Activated CD4-positive, alpha-beta T cell treated with anti-CD3 and anti-CD28 coated beads for 36 hours (primary cell): Measurements from ENCODE around the gene FAS. TPM values are rescaled to one million over a fixed set of nuclear protein-coding genes. Genes with fewer than 3 reads are reported as not detected.

ENCODE experiments used
- ATAC-seq: fragments of 200-7000 bp; cut with Tn5 transposase; one replicate; pipeline ENCODE4 v1.10.0; 2021; ENCODE audit warnings: mild to moderate bottlenecking, moderate library complexity
- CTCF ChIA-PET: fragments of 350-600 bp; sonication (Branson Sonifier 250); formaldehyde crosslinking; loops from one replicate; lab custom pipeline; 2021; ENCODE audit warnings: antibody characterized with exemption; lab: Charles Lee
- POLR2A ChIA-PET: fragments of 350-600 bp; sonication (Branson Sonifier 250); formaldehyde crosslinking; loops from one replicate; lab custom pipeline; 2021; ENCODE audit warnings: antibody characterized with exemption, inconsistent platforms; lab: Charles Lee
- DNase-seq: peaks from one replicate; pipeline ENCODE4 v3.0.0-alpha.2; 2020
- H3K27ac Mint-ChIP-seq: one replicate; pipeline ENCODE4 v1.8.0; 2021; ENCODE audit warnings: mixed read lengths
- H3K27me3 Mint-ChIP-seq: one replicate; pipeline ENCODE4 v1.8.0; 2021; ENCODE audit warnings: mixed read lengths
- H3K36me3 Mint-ChIP-seq: one replicate; pipeline ENCODE4 v1.8.0; 2021; ENCODE audit warnings: low read depth, mixed read lengths
- H3K4me1 Mint-ChIP-seq: one replicate; pipeline ENCODE4 v1.8.0; 2021; ENCODE audit warnings: mixed read lengths
- H3K4me3 Mint-ChIP-seq: one replicate; pipeline ENCODE4 v1.8.0; 2021; ENCODE audit warnings: mild to moderate bottlenecking, moderate library complexity, mixed read lengths
- H3K9me3 Mint-ChIP-seq: one replicate; pipeline ENCODE4 v1.8.0; 2021; ENCODE audit warnings: low read depth, mixed read lengths
- intact Hi-C, 2 experiments: fragments of 100-400 bp; cut with DNase I in 1 of 2; cut with micrococcal nuclease in 1 of 2; formaldehyde crosslinking; loops; one replicate each; pipeline versions ENCODE4 v1.14.2 to v1.15.1; 2022 to 2024; cut with DNase I, micrococcal nuclease
- total RNA-seq, 2 experiments: library from RNA; stranded (reverse); gene quantifications; one replicate each; pipeline ENCODE4 v1.2.3, GENCODE V29; 2021

Gene FAS
- 10 to 100 TPM; 34.1 to 34.9 TPM for total RNA-seq

GRCh38 chr10:88990384-88991160, at the start of gene FAS:
Gene FAS, plus strand, starts transcription at chr10:88990798. Its CDS starts 79 bp downstream, at chr10:88990877.
- peak; percentile 91 for DNase-seq
- peaks cover 61% of the 10 kb centered on the region for H3K4me1 Mint-ChIP-seq
- intact Hi-C loops = loop anchor here (1.0 to 10.0 kb wide), 14 partner anchors 11 to 1884 kb away; partner anchors contain the start of genes STAMBPL1 (in 2 of the 2), IFIT5 (in 1 of the 2), KIF20B (in 1 of the 2) and KLLN (in 1 of the 2)
- H3K27me3 Mint-ChIP-seq = no peaks in the 10 kb centered on the region
- peaks cover 14% of the 10 kb centered on the region for H3K36me3 Mint-ChIP-seq
- peaks cover 7% of the 10 kb centered on the region for H3K9me3 Mint-ChIP-seq
- H3K4me3 Mint-ChIP-seq = peak within 1 kb of the TSS; percentile 87
- peak within 1 kb of the TSS; percentile 94 for H3K27ac Mint-ChIP-seq
- POLR2A ChIA-PET = interaction anchor here (0.6 to 1.2 kb wide), 6 partner anchors 10 to 653 kb away, joined by 3 to 8 read pairs (median 4); no protein-coding TSS in a partner anchor
- ATAC-seq = peak; percentile 82
- CTCF ChIA-PET = interaction anchor here (0.6 to 6.3 kb wide), 17 partner anchors 10 to 653 kb away, joined by 3 to 53 read pairs (median 5); no protein-coding TSS in a partner anchor

- Mint-ChIP-seq H3K4me3 (no peak overlapping the region), H3K27ac (no peak overlapping the region), H3K9me3 (no peaks in the 10 kb centered on the region), H3K36me3 (no peaks in the 10 kb centered on the region), H3K4me1 (peaks cover 13% of the 10 kb centered on the region), H3K27me3 (no peaks in the 10 kb centered on the region)
- ATAC-seq (no peak), DNase-seq (no peak)
- ChIA-PET CTCF (interaction anchor here (0.7 to 2.2 kb wide), 4 partner anchors 10 to 277 kb away, joined by 3 to 9 read pairs (median 5); no protein-coding TSS in a partner anchor), POLR2A (no interaction called here)
- intact Hi-C loops = no loop called here
These were observed 49.6 kb upstream of the FAS start for GRCh38 chr10:88941026-88941425.

- H3K9me3 Mint-ChIP-seq = no peaks in the 10 kb centered on the region
- H3K27ac Mint-ChIP-seq = no peak overlapping the region
- H3K4me1 Mint-ChIP-seq = peaks cover 13% of the 10 kb centered on the region
- H3K27me3 Mint-ChIP-seq = no peaks in the 10 kb centered on the region
- intact Hi-C loops = no loop called here
- ATAC-seq (no peak), DNase-seq (no peak)
- no peaks in the 10 kb centered on the region for H3K36me3 Mint-ChIP-seq
- ChIA-PET POLR2A (interaction anchor here (0.6 kb wide), 1 partner anchor 102 kb away, joined by 4 read pairs; no protein-coding TSS in a partner anchor), CTCF (interaction anchor here (0.6 to 5.7 kb wide), 8 partner anchors 10 to 378 kb away, joined by 3 to 50 read pairs (median 4); partner anchors contain the start of gene FAS)
- H3K4me3 Mint-ChIP-seq = no peak overlapping the region
These were observed 46.8 kb upstream of the FAS start for GRCh38 chr10:88943778-88944177.

GRCh38 chr10:88944813-88945212, 45.8 kb upstream of the FAS start:
- H3K27me3 Mint-ChIP-seq = no peaks in the 10 kb centered on the region
- POLR2A ChIA-PET = no interaction called here
- H3K4me3 Mint-ChIP-seq = no peak overlapping the region
- ATAC-seq = no peak
- intact Hi-C loops = no loop called here
- H3K4me1 Mint-ChIP-seq = peaks cover 13% of the 10 kb centered on the region
- no peak for DNase-seq
- CTCF ChIA-PET = interaction anchor here (0.9 to 5.7 kb wide), 12 partner anchors 8 to 273 kb away, joined by 3 to 50 read pairs (median 4); partner anchors contain the start of gene FAS
- H3K9me3 Mint-ChIP-seq = no peaks in the 10 kb centered on the region
- H3K36me3 Mint-ChIP-seq = no peaks in the 10 kb centered on the region
- no peak overlapping the region for H3K27ac Mint-ChIP-seq

GRCh38 chr10:88946200-88946599, 44.4 kb upstream of the FAS start:
- ATAC-seq = no peak
- H3K4me1 Mint-ChIP-seq = peaks cover 13% of the 10 kb centered on the region
- CTCF ChIA-PET = interaction anchor here (0.5 to 5.7 kb wide), 5 partner anchors 9 to 271 kb away, joined by 3 to 50 read pairs (median 6); no protein-coding TSS in a partner anchor
- H3K27me3 Mint-ChIP-seq = no peaks in the 10 kb centered on the region
- H3K36me3 Mint-ChIP-seq = no peaks in the 10 kb centered on the region
- no peak overlapping the region for H3K27ac Mint-ChIP-seq
- no peak overlapping the region for H3K4me3 Mint-ChIP-seq
- POLR2A ChIA-PET = no interaction called here
- intact Hi-C loops = no loop called here
- H3K9me3 Mint-ChIP-seq = no peaks in the 10 kb centered on the region
- no peak for DNase-seq

GRCh38 chr10:88946965-88947590, 43.5 kb upstream of the FAS start:
- intact Hi-C loops = no loop called here
- DNase-seq (no peak), ATAC-seq (no peak)
- Mint-ChIP-seq H3K4me3 (no peak overlapping the region), H3K36me3 (no peaks in the 10 kb centered on the region), H3K27ac (no peak overlapping the region), H3K27me3 (no peaks in the 10 kb centered on the region), H3K4me1 (peaks cover 13% of the 10 kb centered on the region), H3K9me3 (no peaks in the 10 kb centered on the region)
- CTCF ChIA-PET = interaction anchor here (0.5 to 5.7 kb wide), 2 partner anchors 13 to 46 kb away, joined by 4 to 50 read pairs; no protein-coding TSS in a partner anchor
- POLR2A ChIA-PET = no interaction called here

DNA sequence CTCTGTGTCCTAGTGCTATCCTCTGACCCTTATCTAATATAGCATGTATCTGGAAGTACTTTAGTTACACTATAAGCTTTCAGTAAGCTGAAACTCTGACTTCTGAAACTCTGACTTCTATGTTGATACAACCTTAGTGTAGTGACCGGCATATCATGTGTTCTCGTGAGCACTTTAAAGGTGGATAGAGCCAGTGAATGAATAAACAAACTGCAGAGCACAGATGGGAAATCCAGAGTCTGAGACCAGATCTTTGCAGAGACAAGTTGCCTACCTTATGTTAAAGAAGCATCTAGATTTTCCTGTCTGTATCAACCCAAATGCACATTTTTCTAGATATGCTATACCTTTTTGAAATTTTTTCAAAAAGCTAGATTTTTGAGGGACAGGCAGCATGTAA, 41.5 kb upstream of the FAS start:
- H3K36me3 Mint-ChIP-seq = no peaks in the 10 kb centered on the region
- H3K4me1 Mint-ChIP-seq = peaks cover 13% of the 10 kb centered on the region
- intact Hi-C loops = no loop called here
- no peak overlapping the region for H3K4me3 Mint-ChIP-seq
- ChIA-PET CTCF (interaction anchor here (0.6 to 1.7 kb wide), 4 partner anchors 14 to 269 kb away, joined by 3 to 7 read pairs (median 5); no protein-coding TSS in a partner anchor), POLR2A (no interaction called here)
- DNase-seq (no peak), ATAC-seq (no peak)
- no peaks in the 10 kb centered on the region for H3K27me3 Mint-ChIP-seq
- no peaks in the 10 kb centered on the region for H3K9me3 Mint-ChIP-seq
- H3K27ac Mint-ChIP-seq = no peak overlapping the region

DNA sequence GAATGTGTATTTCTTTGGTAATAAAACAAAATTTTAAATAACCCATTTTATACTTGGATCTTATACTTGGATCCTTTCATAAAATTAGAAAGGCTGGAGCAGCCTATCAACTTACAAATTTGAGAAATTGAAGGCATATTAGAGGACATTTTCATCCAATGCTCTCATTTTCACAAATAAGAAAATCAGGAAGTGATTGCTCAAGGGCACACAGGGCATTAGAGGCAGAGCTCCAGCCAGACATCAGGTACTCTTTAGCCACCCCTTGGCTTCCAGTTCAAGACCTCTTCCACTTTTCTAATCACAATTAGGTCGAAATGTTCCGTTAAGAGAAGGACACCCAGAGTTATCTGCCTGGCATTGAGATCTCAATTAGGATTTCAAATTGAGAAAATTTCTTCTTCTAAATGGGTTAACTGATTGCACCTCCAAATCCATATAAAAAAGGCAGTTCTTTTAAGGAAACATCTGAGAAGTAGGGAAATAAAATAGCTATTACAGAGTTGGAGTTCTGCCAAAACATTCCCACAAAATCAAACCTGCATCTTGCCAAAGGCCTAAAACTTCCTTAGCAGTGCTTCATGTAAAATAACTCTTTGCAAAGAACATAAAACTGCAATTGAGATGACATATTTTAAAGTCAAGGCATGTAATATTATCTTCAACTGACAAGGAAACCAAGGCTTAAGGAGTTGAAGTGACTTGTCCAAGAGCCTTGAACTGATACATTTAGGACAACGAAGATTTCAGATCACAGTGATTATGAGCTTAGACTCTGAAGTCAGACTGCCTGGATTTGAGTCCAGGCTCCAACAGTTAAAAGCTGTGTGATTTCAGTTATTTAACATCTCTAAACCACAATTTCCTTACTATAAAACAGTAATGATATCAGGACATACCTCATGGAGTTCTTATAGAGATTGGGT, 40.4 kb upstream of the FAS start:
- H3K4me1 Mint-ChIP-seq = peaks cover 5% of the 10 kb centered on the region
- no peaks in the 10 kb centered on the region for H3K9me3 Mint-ChIP-seq
- no peak overlapping the region for H3K27ac Mint-ChIP-seq
- CTCF ChIA-PET = interaction anchor here (1.1 to 1.7 kb wide), 3 partner anchors 15 to 268 kb away, joined by 6 to 7 read pairs (median 7); no protein-coding TSS in a partner anchor
- DNase-seq (no peak), ATAC-seq (no peak)
- no peaks in the 10 kb centered on the region for H3K36me3 Mint-ChIP-seq
- H3K27me3 Mint-ChIP-seq = no peaks in the 10 kb centered on the region
- intact Hi-C loops = no loop called here
- POLR2A ChIA-PET = no interaction called here
- no peak overlapping the region for H3K4me3 Mint-ChIP-seq

GRCh38 chr10:88952647-88953111, 37.9 kb upstream of the FAS start, which contains the start of gene ACTA2:
Gene ACTA2, minus strand, starts transcription at chr10:88952773. Its CDS starts 3,843 bp downstream, at chr10:88948930.
- H3K9me3 Mint-ChIP-seq = no peaks in the 10 kb centered on the region
- no peaks in the 10 kb centered on the region for H3K27me3 Mint-ChIP-seq
- no peak for ATAC-seq
- DNase-seq = no peak
- no peaks in the 10 kb centered on the region for H3K4me1 Mint-ChIP-seq
- intact Hi-C loops = no loop called here
- ChIA-PET CTCF (interaction anchor here (1.6 kb wide), 1 partner anchor 116 kb away, joined by 5 read pairs; no protein-coding TSS in a partner anchor), POLR2A (no interaction called here)
- H3K36me3 Mint-ChIP-seq = no peaks in the 10 kb centered on the region
- H3K4me3 Mint-ChIP-seq = no peak within 1 kb of the TSS
- no peak within 1 kb of the TSS for H3K27ac Mint-ChIP-seq

- Mint-ChIP-seq H3K9me3 (no peaks in the 10 kb centered on the region), H3K4me3 (no peak overlapping the region), H3K4me1 (no peaks in the 10 kb centered on the region), H3K27me3 (no peaks in the 10 kb centered on the region), H3K27ac (no peak overlapping the region), H3K36me3 (no peaks in the 10 kb centered on the region)
- ChIA-PET CTCF (interaction anchor here (1.1 to 1.6 kb wide), 4 partner anchors 17 to 117 kb away, joined by 3 to 6 read pairs (median 4); no protein-coding TSS in a partner anchor), POLR2A (no interaction called here)
- no peak for DNase-seq
- no peak for ATAC-seq
- intact Hi-C loops = no loop called here
These were observed 36.9 kb upstream of the FAS start for GRCh38 chr10:88953662-88954061.
